ENCODE results near the gene NALCN. TPM values are rescaled to one million over a fixed set of nuclear protein-coding genes. Genes with fewer than 3 reads are reported as not detected.

Gene NALCN
- 12.9 and 16.5 TPM in 2 replicates for total RNA-seq

DNA sequence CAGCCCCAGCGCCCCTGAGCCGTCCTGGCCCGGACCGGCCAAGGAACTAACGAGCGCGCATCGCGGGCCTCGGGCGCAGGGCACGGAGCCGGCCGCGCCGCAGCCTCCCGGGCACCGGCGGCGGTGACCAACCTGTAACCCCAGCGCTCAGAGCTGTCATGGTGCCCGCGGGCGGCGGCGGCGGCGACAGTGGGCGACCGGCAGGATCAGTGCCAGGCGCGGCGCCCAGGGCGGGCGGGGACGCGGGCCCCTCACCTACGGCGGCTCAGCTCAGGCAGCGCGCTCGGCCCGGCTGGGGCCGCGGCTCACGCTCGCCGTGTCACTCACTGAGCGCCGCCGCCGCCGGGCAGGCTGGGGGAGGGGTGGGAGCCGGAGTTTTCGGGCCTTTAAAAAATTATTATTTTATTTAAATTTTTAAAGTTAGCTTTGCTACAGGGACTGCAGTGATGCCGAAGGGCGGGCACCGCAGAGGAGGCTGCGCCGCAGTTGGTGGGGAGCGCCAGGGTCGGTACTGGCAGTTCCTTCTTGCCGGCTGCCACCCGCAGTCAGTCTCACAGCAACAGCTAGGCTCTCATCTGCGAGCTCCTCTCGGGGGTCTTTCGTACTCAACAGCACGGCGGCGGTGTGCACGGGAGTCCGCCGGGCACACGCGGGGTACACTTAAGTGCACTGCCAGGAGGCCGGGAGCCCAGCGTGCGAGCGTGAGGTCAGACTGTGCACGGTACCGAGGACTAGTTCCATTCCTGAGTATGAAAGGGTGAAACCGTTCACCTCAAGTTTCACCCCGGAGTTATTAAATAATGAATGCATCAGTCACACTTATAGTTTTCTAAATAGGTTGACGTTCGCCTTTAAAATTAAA, at the start of gene NALCN:
Gene NALCN (minus strand): TSS at position 328 of the 862 bp plus-strand sequence. CDS start 17,382 bp downstream, outside the sequence.
- peak; percentile 39 to 68 for DNase-seq (ENCODE audit: low read depth in 2 of 2)

DNA sequence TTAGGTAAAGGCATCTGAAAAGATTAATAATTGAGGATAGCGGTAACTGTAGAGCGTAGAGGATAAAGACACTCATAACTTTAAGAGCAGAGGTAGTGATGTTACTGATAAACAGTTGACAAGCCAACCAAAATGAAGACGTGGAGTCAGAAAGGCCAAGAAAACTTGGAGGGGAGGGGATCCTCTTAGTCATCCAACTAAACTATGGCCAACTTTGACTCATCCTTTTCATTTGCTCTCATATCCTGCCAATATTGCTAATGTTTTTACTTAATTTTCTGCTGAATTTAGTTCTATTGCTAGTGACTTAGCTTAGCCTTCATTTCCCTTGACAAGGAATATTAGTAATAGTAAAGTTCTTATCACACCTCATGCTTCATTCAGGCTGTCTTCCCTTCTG, 49.6 kb upstream of the NALCN start:
- DNase-seq (ENCODE audit: low read depth in 2 of 2): peak in 1 of 2 donors; percentile 45

DNA sequence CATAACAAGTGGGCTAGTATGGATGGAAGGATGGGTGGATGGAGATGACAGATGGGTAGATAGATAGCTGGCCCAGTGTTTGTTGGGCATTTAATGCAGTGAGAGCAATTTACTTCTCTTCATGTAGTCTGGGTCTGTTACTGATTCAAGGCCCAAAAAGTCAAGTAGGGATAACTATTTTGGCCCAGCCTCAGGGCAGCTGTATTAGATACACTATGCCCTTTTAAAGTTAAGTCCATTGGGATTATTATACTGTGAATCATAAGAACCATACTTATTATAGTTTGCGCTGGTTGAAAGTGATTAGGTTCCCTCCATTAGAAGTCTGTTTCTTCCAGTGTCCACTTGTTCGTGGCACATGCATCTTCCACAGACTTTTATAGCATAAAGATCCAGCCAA, 40.9 kb upstream of the NALCN start:
- no peak for DNase-seq (ENCODE audit: low read depth in 2 of 2)

DNA sequence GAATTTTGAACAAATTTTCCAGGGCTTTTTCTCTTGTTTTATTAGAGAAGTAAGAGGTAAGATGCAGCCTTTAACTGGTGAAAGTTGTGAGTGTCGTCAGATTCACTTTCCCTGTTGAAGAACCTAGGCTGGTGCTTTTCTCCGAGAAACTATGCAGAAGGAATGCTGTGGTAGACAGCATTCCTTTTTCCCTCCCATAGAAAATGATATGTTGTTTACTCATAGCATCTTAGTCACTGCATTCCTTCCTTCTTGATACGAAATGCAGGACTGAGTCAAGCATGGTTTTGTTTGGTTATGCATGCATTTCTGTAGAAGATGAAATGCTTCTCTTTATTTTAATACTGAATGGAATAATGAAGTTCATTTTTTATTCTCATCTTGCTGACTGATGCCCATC, 39.6 kb upstream of the NALCN start:
- peak in 1 of 2 donors; percentile 85 for DNase-seq (ENCODE audit: low read depth in 2 of 2)

DNA sequence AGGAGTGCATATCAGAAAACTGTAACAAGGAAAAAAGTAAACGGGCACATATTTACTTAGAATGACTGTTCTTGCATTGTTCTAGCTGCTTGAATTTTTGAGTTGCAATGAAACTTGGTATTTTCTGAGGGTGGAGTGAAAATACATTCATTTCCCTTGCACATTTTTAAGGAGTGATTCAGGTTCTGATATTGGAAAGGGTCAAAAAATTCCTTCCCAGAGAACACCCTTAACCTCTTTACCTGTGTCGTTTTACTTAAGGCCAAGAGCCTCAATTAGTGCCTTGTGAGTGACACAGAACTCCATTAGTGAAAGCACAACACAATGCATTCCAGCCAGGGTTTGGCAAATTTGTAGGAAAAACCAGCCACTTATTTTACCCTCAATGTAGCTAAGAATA, 38.5 kb upstream of the NALCN start:
- peak; percentile 24 to 47 for DNase-seq (ENCODE audit: low read depth in 2 of 2)

DNA sequence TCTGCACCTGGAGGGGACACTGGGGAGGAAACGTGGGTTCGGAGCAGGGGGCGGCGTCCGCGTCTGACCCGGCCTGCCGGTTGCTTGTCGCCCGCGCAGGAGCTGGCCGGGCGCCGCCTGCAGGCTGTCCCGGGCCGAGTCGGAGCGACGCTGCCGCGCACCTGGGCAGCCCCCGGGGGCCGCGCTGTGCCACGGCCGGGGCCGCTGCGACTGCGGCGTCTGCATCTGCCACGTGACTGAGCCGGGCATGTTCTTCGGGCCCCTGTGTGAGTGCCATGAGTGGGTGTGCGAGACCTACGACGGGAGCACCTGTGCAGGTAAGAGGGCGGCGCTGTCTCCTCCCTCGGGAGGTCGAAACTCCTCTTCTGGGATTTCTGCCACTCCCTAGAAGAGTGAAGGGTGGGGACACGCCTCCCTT, 37.5 kb upstream of the NALCN start:
- peak; percentile 41 to 77 for DNase-seq (ENCODE audit: low read depth in 2 of 2)

DNA sequence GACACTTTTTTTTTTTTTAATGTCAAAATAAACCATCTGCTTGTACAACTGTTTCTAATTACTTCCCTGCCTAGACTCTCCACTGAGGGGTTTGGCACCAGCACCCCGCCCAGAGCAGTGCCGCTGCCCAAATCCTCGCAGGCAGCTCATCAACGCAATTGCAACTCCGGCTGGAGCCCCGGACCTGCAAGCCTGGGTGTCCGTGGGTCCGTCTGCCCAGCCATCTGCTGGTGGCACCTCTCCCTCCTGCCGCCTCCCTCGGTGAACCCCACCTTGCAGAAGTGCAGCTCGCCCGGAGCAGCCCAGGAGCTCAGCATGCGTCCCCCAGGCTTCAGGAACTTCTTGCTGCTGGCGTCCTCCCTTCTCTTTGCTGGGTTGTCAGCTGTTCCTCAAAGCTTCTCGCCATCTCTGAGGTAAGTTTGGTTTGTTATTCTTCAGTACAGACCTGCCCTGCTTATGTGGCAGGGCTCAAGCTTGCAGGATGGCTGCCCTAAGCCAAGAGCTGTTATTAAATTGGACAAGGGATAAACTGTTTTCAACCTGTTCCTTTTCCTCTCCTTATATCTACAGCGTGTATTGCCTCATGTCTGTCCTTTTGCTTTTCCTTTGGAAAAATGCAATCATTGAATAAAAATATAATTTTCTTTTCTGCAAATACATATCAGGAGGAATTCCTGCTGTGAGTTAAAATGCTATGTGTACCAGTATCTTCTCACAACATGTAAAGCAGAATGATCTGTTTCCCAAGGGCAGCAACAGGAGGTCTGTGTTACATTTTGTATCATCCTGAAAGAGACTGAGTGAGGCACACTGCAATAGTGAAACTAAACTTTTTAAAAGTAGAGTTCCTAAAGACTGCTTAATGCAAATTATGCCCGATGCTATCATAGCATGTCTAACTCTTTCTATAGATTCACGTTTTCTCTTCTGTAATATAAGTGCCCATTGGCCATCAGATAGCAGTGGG, 36.5 kb upstream of the NALCN start, which contains the start of gene ITGBL1:
Gene ITGBL1 (plus strand): TSS at position 157 of the 967 bp plus-strand sequence. CDS start 159 bp downstream, at position 316.
- DNase-seq (ENCODE audit: low read depth in 2 of 2): peak; percentile 46 to 52

DNA sequence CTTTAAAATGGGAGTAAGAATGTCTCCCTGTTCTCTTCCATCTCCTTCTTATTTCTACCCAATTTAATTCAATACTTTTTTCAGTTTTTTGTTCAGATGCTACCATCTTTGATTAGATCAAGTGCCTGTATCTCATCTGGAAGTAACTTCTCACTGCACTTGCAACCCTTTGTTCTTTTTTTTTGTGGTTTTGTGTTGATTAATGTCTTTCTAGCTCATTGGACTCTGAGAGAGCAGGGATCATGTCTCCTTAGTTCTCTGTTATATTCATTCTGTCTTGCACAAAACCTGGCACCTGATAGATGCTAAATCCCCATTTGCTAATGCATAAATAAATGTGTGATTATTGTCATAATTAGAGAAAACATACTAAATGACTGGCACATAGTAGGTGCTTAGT, 35.3 kb upstream of the NALCN start:
- DNase-seq (ENCODE audit: low read depth in 2 of 2): no peak

DNA sequence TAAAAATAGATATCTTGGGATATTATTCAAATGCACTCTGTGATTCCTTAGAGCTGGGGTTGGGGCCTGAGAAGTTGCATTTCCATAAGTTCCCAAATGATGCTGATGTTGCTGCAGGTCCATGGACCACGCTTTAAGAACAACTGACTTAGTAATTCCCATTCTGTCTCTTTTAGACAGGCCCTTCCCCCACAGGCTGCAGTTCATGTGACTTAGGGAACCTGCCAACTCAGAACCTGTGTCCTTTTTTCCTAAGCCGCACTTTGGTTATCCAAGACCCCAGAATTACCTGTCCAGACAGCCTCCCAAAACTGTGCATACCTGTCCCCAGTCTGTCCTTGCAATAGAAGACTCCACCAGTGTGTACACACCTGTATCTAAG, 34.4 kb upstream of the NALCN start:
- DNase-seq (ENCODE audit: low read depth in 2 of 2): peak in 1 of 2 donors; percentile 51

DNA sequence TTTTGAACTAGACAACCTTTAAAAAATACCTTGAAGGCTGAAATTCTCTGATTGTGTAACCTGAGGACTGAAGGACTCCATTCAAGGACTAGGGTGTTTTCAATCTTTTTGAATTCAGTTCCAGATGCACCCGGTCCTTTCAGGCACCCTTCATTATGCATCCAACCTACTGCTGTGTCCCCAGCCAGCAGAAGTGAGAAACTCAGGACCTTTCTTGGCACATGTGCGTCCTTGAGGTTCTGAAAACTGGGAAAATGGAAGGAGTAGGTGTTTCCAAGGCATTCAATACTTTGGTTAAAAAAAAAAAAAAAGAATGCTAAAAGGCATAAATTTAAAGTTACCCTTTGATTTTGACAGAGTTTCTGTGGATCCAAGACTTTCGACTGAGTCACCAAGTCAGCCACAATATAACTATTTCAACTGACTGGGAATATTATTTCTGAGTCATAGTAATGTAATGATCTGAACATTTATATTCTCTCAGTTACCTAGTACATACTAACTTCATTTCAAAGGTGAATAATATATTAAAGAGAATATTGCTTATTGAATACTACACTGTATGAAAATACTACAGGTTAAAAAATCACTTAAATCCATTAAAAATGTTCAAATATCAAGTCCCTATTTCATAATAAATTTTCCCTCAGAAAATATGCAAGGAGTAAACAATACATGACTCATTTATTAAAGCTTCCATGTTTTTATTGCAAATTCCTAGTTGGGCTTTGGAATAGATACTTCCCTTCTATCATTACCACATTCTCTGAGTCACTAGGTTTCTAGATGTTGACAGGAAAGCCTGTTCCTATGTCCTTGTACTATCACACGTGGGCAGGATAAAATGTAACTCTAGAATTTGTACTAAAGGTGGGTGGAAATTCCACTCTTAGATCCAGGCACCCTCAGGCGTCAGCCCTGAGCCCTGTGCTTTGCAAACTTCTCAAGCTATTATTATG, 33.8 kb upstream of the NALCN start:
- peak; percentile 88 to 89 for DNase-seq (ENCODE audit: low read depth in 2 of 2)

DNA sequence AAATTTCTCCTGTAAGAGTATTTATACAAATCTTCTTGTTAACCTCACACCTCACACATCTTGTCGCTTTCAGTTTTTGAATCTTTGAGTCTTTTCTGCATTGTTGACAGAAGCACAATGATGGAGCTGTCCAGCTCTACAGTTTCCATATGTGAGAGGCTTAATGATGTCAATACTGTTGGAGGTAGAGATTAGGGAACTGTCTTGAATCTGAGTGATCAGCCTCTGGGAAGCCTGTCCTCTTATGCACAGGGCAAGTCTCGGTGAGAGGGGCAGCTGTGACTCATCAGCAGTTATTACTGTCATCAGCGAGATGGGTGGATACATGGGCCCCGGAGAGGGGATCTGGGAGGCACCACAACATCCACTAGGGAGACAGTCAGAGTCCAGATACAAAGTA, 31.5 kb upstream of the NALCN start:
- peak in 1 of 2 donors; percentile 22 for DNase-seq (ENCODE audit: low read depth in 2 of 2)

DNA sequence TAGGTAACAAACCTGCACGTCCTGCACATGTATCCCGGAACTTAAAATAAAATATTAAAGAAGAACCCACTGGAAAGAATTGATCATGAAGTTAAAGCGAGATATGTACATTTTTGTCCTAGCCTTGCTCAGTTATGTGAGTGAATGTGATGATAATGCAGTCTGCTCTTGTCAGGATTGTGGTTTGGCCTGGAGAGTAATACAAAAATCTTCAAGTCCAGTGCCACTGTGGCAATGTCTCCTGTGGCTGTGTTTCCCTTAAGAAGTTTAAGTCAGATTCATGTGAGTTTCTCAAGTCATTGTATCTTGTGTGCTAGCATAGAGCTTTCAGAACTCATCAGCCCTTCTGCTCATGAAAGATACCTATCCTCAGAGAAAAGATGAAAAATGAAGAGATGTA, 18.2 kb upstream of the NALCN start:
- no peak for DNase-seq (ENCODE audit: low read depth in 2 of 2)

DNA sequence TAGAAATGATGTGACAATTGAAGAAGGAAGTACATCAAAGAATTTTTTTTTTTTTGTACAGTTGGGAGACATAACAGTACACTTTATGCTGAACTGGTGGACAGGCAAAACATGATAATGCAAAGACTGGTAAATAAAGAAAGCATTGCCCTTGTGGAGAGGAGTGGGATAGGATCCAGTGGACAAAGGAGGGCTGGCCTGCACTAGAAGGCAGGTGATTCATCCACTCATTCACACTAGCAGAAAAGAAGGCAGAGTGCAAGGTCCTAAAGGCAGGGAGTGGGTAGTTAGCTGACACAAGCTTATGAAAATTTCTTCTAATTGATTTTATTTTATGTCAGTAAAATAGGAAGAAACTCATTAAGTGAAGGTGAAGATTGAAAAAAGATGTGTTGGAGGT, 17.6 kb upstream of the NALCN start:
- DNase-seq (ENCODE audit: low read depth in 2 of 2): no peak

DNA sequence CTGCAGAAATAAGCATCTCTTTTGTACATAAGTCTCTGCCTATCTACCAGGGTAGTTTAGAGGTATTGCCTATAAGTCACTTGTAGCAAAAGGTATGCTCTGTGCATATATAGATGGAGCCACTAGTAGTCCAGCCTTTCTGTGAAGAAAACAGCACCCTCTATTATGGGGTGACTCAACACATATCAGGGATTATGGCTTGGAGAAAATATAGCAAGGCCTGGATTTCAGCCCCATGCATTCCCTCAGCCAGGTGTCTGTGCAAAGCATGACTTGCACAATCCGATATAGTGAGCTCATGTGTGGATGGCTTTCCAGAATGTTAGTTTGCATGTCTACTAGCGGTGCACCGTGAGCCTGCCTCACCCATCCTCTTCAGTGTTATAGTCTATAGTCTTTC, 13.4 kb upstream of the NALCN start:
- no peak for DNase-seq (ENCODE audit: low read depth in 2 of 2)

DNA sequence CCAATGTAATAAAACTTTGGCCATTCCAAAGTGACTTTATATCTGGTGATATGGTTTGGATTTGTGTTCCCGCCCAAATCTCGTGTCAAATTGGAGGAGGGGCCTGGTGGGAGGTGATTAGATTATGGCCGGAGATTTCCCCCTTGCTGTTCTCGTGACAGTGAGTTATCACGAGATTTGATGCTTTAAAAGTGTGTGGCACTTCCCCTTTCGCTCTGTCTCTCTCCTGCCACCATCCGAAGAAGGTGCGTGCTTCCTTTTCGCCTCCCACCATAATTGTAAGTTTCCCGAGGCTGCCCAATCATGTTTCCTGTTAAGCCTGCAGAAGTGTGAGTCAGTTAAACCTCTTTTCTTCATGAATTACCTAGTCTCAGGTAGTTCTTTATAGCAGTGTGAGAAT, 9.3 kb upstream of the NALCN start:
- no peak for DNase-seq (ENCODE audit: low read depth in 2 of 2)

DNA sequence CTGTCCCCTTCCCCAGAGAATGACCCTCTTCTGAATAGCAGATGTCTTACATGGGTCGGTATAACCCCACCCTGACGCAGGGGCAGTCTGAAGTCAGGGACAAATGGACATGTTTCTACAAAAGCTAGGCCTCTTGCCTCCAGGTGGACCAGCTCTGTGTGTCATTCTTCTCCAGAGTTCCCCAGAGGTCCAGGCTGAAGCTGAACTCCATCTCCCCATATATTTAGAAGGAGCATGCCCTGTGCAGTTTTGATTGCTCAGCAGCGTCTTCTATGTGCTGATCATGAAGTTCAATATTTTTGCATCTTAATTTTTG, 8.8 kb upstream of the NALCN start:
- DNase-seq (ENCODE audit: low read depth in 2 of 2): no peak

DNA sequence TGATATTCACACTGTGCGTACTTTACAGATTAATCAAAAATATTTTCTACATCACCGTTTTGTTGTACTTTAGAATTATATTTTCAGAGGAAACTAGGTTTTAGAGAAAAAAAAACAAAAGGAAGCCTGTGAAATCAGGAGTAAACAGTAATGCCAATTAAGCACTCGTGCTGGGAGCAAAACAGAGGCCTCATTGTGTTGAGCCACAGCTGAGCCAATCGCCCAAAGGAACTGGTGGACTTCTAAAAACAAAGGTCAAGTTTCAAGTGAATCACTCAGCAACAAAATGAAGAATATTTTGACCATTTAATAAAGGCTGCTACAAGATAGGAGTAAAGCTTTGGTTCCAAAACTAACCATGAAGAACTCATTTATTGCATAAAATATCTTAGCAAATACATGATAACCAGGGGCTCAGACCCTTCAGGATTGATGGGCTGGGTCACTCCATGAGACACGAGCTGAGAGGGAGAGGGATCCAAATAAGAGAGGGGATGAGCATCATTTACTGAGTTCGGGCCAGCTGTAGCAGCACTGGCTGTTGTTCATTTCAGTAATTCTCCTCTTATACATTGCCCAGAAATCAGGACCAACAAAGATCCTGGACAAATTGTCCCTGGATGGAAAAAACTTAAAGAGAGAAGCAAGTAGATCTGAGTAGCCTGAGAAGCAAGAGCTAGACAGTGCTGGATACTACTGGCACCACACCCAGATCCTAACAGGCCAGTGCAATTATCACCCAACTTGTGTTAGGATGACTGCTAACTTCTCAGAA, 8.3 kb upstream of the NALCN start:
- no peak for DNase-seq (ENCODE audit: low read depth in 2 of 2)

DNA sequence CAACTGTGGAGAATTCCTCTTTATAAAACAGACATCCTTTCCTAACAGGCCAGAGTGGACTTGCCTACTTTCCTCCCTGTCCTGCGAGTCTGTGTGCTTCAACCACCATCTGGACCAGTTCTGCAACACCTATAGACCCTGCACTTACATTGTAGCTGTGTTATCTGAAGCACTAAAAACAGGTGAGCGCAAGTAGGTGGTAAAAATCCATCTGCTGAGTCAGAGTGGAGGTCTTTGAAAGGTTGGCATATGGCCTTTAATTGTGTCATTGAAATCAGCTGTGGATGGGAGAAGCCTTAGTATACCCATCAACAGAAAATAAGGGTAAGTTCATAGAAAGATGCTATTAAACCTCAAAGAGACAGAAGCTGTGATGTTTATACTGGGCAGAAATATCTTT, 7.6 kb upstream of the NALCN start:
- no peak for DNase-seq (ENCODE audit: low read depth in 2 of 2)

DNA sequence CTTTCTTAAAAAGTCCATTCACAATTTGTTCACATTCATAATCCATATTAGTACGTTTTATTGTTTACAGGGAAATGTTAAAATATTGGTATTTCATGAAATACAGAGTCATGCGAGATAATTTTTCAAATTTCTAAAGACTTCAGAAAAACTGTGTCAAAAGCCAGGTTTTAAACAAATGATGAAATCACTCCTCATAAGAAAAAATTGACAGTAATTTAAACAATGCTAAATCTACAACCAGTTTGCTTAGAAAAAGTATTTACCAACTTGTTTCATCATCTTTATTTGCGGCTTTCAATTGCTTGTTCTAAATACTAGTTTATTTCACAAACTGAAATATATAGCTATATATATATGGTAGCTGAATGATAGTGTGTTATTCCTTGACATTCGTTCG, 1.2 kb upstream of the NALCN start:
- no peak for DNase-seq (ENCODE audit: low read depth in 2 of 2)

DNA sequence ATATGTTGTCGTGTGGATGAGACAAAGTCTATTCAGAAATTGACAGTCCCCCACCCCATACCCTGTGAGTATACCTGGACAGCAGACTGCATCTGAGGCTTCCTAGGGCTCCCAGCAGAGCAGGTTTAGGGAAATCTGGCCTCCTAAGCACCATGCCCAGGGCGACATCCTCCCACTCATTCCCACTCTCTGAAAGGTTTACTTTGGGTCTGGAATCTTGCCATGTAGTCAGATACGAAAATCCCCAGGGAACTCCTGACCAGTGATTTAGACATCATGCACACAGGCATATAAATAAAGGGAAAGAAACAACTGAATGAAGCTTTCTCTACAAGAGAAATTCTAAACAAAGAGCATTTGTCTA, 717 bp upstream of the NALCN start:
- DNase-seq (ENCODE audit: low read depth in 2 of 2): peak; percentile 36 to 86
